Prostate gland (tissue), 2 donors: ENCODE data around the gene AFAP1. TPM values are rescaled to one million over a fixed set of nuclear protein-coding genes. Genes with fewer than 3 reads are reported as not detected.

Source experiments
- DNase-seq: peaks from one replicate; pipeline ENCODE4 v3.0.0-alpha.2; 2019; ENCODE audit warnings: low spot score
- H3K27ac ChIP-seq, 2 donors: fragments of 200-600 bp; sonication (generic); 2 replicates each; pipeline ENCODE4 v1.5.1; 2017 to 2019
- H3K27me3 ChIP-seq: fragments of 200-600 bp; sonication (generic); replicated peaks from 2 replicates; pipeline ENCODE4 v1.5.1; 2019; ENCODE audit not compliant: insufficient read depth
- H3K36me3 ChIP-seq, 2 donors: fragments of 200-600 bp; sonication (generic); 1 replicate in 1 of 2; 2 replicates in 1 of 2; pipeline versions ENCODE4 v1.5.1 to v1.8.1; 2017 to 2019
- H3K4me1 ChIP-seq: fragments of 200-600 bp; sonication (generic); replicated peaks from 2 replicates; pipeline ENCODE4 v1.5.1; 2019
- H3K4me3 ChIP-seq, 2 donors: fragments of 200-600 bp; sonication (generic); 2 replicates each; pipeline ENCODE4 v1.5.1; 2017 to 2019
- H3K9me3 ChIP-seq: fragments of 200-600 bp; sonication (generic); 2 replicates; pipeline ENCODE4 v1.5.1; 2017
- POLR2A ChIP-seq: fragments of 450-650 bp; IDR thresholded peaks from one replicate; pipeline ENCODE4 v1.6.1; 2016; ENCODE audit warnings: antibody characterized with exemption, mild to moderate bottlenecking
- POLR2AphosphoS5 ChIP-seq: sonication (generic); formaldehyde crosslinking; IDR thresholded peaks from one replicate; pipeline ENCODE4 v1.6.1; 2017; ENCODE audit warnings: antibody characterized with exemption
- WGBS: methylation state at CpG from one replicate; pipeline ENCODE4 v1.1.5; 2018; 5-methylcytosine and 5-hydroxymethylcytosine counted together
- intact Hi-C: fragments of 100-400 bp; cut with DNase I; formaldehyde crosslinking; loops from one replicate; pipeline ENCODE4 v1.14.2; 2022
- total RNA-seq, 2 donors: library from RNA; depleted of rRNA; stranded (reverse); fragments of >200 nt; gene quantifications; one replicate each; pipeline ENCODE4 v1.1.0, GENCODE V29; 2016
- TF ChIP-seq, protein P1 (sequence below), 4 experiments: fragments of 200-600 bp in 2 of 4; fragments of 450-650 bp in 2 of 4; sonication (generic) in 2 of 4; IDR thresholded peaks; 1 replicate in 3 of 4; 2 replicates in 1 of 4; pipeline ENCODE4 v1.5.1; 2016 to 2019; ENCODE audit warnings: antibody characterized with exemption in 4 of 4, mild to moderate bottlenecking in 2 of 4, moderate library complexity in 2 of 4

The AFAP1 gene
- total RNA-seq, 2 donors from 2014 or later, result 17.5 to 19.8 TPM

DNA sequence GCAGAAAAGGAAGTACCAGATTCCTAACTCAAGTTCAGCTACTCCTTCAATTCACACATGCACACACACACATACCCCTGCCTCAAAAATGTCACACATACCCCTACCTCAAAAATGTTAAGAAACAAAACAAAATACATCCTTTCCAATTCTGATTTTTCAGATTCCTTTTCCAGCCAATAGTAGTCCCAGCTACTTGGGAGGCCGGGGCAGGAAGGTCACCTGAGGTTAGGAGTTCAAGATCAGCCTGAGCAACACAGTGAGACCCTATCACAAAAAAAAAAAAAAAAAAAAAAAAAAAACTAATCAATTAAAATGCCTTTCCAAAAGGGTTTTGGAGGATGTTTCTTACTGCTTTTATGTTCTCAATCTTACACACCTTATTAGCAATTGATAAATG, 138.0 kb downstream of the AFAP1 start:
- Histone ChIP-seq H3K4me1 (peaks cover 13% of the 10 kb centered on the region), H3K27me3 (no peaks in the 10 kb centered on the region), H3K36me3 (no peaks in the 10 kb centered on the region), H3K9me3 (no peaks in the 10 kb centered on the region), H3K4me3 (no peak overlapping the region), H3K27ac (no peak overlapping the region)
- TF ChIP-seq POLR2A (no peak), POLR2AphosphoS5 (no peak)
- TF ChIP-seq, protein P1, sequence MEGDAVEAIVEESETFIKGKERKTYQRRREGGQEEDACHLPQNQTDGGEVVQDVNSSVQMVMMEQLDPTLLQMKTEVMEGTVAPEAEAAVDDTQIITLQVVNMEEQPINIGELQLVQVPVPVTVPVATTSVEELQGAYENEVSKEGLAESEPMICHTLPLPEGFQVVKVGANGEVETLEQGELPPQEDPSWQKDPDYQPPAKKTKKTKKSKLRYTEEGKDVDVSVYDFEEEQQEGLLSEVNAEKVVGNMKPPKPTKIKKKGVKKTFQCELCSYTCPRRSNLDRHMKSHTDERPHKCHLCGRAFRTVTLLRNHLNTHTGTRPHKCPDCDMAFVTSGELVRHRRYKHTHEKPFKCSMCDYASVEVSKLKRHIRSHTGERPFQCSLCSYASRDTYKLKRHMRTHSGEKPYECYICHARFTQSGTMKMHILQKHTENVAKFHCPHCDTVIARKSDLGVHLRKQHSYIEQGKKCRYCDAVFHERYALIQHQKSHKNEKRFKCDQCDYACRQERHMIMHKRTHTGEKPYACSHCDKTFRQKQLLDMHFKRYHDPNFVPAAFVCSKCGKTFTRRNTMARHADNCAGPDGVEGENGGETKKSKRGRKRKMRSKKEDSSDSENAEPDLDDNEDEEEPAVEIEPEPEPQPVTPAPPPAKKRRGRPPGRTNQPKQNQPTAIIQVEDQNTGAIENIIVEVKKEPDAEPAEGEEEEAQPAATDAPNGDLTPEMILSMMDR (IDR thresholded peaks at IDR 0.05), result no peak
- DNase-seq, result no peak
- intact Hi-C loops, result loop anchor here (1.0 to 5.0 kb wide), 4 partner anchors 41 to 339 kb away; no protein-coding TSS in a partner anchor
- 74% methylated on average over 1 of the region's 1 CpG for WGBS

DNA sequence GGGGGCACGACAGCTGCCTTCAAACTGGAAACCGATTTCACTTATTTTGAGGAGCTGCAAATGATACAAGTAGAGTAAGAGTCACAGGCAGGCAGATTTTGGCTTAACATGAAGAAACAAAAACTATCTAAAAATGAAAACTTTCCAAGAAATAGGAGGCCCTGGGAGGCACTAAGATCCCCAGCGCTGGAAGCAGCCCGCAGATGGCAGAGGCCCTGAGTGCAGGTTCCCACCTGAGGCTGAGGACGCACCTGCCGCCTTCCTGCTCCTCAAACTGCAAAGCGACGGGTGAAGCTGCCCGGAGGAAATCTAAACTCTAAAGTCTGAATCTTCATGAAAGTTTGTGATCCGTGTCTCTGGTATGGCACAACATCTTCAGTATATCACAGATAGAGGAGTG, 138.7 kb downstream of the AFAP1 start:
- Histone ChIP-seq H3K4me1 (peaks cover 7% of the 10 kb centered on the region), H3K9me3 (no peaks in the 10 kb centered on the region), H3K27ac (no peak overlapping the region), H3K4me3 (no peak overlapping the region), H3K27me3 (no peaks in the 10 kb centered on the region), H3K36me3 (no peaks in the 10 kb centered on the region)
- intact Hi-C loops, result loop anchor here (5.0 kb wide), 1 partner anchor 339 kb away; no protein-coding TSS in a partner anchor
- DNase-seq, result no peak
- TF ChIP-seq POLR2AphosphoS5 (no peak), POLR2A (no peak)
- TF ChIP-seq, protein P1 (IDR thresholded peaks at IDR 0.05), result no peak
- WGBS, result 90% methylated on average over 10 of the region's 10 CpGs

- no peak overlapping the region for H3K4me3 ChIP-seq
- H3K27ac ChIP-seq, result no peak overlapping the region
- H3K4me1 ChIP-seq, result peaks cover 1% of the 10 kb centered on the region
- no peaks in the 10 kb centered on the region for H3K27me3 ChIP-seq
- H3K9me3 ChIP-seq, result no peaks in the 10 kb centered on the region
- TF ChIP-seq POLR2AphosphoS5 (no peak), POLR2A (no peak)
- TF ChIP-seq, protein P1 (IDR thresholded peaks at IDR 0.05), result no peak
- no peaks in the 10 kb centered on the region for H3K36me3 ChIP-seq
- 92% methylated on average over 22 of the region's 22 CpGs for WGBS
- intact Hi-C loops, result loop anchor here (5.0 kb wide), 1 partner anchor 338 kb away; no protein-coding TSS in a partner anchor
- no peak for DNase-seq
Measured at GRCh38 chr4:7800410-7800809, 139.3 kb downstream of the AFAP1 start.

- no peak for DNase-seq
- no peaks in the 10 kb centered on the region for H3K36me3 ChIP-seq
- no peak overlapping the region for H3K4me3 ChIP-seq
- H3K27ac ChIP-seq, result no peak overlapping the region
- 94% methylated on average over 5 of the region's 5 CpGs for WGBS
- no peaks in the 10 kb centered on the region for H3K4me1 ChIP-seq
- no peaks in the 10 kb centered on the region for H3K27me3 ChIP-seq
- no peaks in the 10 kb centered on the region for H3K9me3 ChIP-seq
- TF ChIP-seq POLR2AphosphoS5 (no peak), POLR2A (no peak)
- TF ChIP-seq, protein P1 (IDR thresholded peaks at IDR 0.05), result no peak
- intact Hi-C loops, result loop anchor here (5.0 kb wide), 1 partner anchor 337 kb away; no protein-coding TSS in a partner anchor
Measured at GRCh38 chr4:7799736-7800135, 139.9 kb downstream of the AFAP1 start.

GRCh38 chr4:7799306-7799705, 140.4 kb downstream of the AFAP1 start:
- no peaks in the 10 kb centered on the region for H3K9me3 ChIP-seq
- H3K4me3 ChIP-seq, result no peak overlapping the region
- H3K27me3 ChIP-seq, result no peaks in the 10 kb centered on the region
- no peak for DNase-seq
- no peaks in the 10 kb centered on the region for H3K36me3 ChIP-seq
- no peak overlapping the region for H3K27ac ChIP-seq
- 95% methylated on average over 11 of the region's 11 CpGs for WGBS
- TF ChIP-seq, protein P1 (IDR thresholded peaks at IDR 0.05), result no peak
- TF ChIP-seq POLR2A (no peak), POLR2AphosphoS5 (no peak)
- H3K4me1 ChIP-seq, result no peaks in the 10 kb centered on the region
- intact Hi-C loops, result no loop called here
